NCI-H2029 (cell line): Measurements from ENCODE around the gene ERGIC1.
"Not testable (repeated sequence)": the region's sequence is repeated elsewhere in the genome, so short reads cannot be mapped to it uniquely, and the experiment has no call there.

Source experiments
- DNase-seq: peaks from one replicate; lab custom pipeline; 2025; lab: John Stamatoyannopoulos, UW

ERGIC1 gene

GRCh38 chr5:172833686-172834414 lies at the start of gene ERGIC1:
Gene ERGIC1, plus strand, starts transcription at chr5:172834251. Its CDS starts 163 bp downstream, at chr5:172834414.
- DNase-seq, result peak; percentile 57

- no peak for DNase-seq
These were observed 48.5 kb upstream of the ERGIC1 start for GRCh38 chr5:172785429-172786088.

- no peak for DNase-seq
These were observed 47.2 kb upstream of the ERGIC1 start for GRCh38 chr5:172786736-172787462.

GRCh38 chr5:172787538-172787937 lies 46.5 kb upstream of the ERGIC1 start:
- not testable (repeated sequence) for DNase-seq

GRCh38 chr5:172788771-172789686 lies 45.0 kb upstream of the ERGIC1 start:
- no peak for DNase-seq

- no peak for DNase-seq
These were observed 44.2 kb upstream of the ERGIC1 start for GRCh38 chr5:172789687-172790495.

GRCh38 chr5:172790496-172790889 lies 43.6 kb upstream of the ERGIC1 start:
- DNase-seq, result no peak

- no peak for DNase-seq
These were observed 42.8 kb upstream of the ERGIC1 start for GRCh38 chr5:172791286-172791685.

- no peak for DNase-seq
These were observed 42.2 kb upstream of the ERGIC1 start for GRCh38 chr5:172791726-172792445.

GRCh38 chr5:172792701-172793570 lies 41.1 kb upstream of the ERGIC1 start:
- no peak for DNase-seq

GRCh38 chr5:172793577-172794488 lies 40.2 kb upstream of the ERGIC1 start:
- no peak for DNase-seq

GRCh38 chr5:172795318-172795977 lies 38.6 kb upstream of the ERGIC1 start:
- DNase-seq, result no peak

- DNase-seq, result no peak
These were observed 37.7 kb upstream of the ERGIC1 start for GRCh38 chr5:172796306-172796705.

- no peak for DNase-seq
These were observed 36.3 kb upstream of the ERGIC1 start for GRCh38 chr5:172797771-172798191.

- no peak for DNase-seq
These were observed 35.4 kb upstream of the ERGIC1 start for GRCh38 chr5:172798422-172799215.

GRCh38 chr5:172799416-172799815 lies 34.6 kb upstream of the ERGIC1 start:
- no peak for DNase-seq

GRCh38 chr5:172800088-172800551 lies 33.9 kb upstream of the ERGIC1 start:
- no peak for DNase-seq
